ENCODE data around the gene AGPAT4. TPM values are rescaled to one million over a fixed set of nuclear protein-coding genes. Genes with fewer than 3 reads are reported as not detected.

AGPAT4 gene
- total and polyA plus RNA-seq, 3 donors from 2014 or later: 5.4 to 7.2 (median 6.4) TPM

DNA sequence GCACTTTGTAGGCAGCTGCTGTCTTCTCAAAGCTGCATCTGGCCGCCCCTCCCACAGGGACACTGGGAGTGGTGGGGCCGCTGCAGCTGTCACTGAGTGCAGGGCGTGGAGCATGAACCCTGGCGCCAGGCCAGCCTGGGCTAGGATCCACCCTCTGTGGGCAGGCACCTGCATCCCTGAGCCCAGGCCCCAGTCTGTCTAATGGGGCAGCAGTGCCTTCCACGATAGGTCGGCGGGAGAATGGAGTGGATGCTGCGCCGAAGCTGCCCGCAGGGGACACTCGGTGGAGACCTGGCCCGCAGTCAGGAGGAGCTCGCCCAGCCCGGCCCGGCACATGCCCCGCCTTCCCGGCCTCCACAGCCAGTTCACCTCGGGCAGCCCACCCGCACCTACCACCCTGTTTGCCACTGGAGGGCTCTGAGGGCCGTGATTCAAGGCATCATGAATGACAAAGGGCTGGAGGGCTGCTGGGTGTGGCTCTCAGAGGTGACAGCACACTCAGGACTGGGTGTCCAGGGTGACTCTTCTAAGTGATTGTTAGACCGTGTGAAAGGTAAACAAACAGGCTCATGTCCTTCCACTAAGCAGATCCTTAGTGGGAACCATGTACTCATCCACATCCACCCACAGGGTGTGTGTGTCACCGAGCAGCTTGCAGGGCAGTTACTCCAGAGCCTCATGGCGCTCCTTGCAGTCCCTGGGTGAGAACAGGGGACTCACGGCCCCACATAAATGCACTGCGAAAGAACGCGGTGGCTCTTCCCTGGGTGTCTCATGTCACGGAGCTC lies 133.9 kb downstream of the AGPAT4 start:
- WGBS, 2 donors: 74 to 89% methylated on average over 11 to 28 of the region's 28 CpGs
- intact Hi-C loops (cut with DNase I; ENCODE audit: low total_unique reads): no loop called here
- Histone ChIP-seq H3K9me3 (no peaks in the 10 kb centered on the region), H3K4me1 (no peaks in the 10 kb centered on the region), H3K27ac (no peak overlapping the region), H3K36me3 (ENCODE audit: low read depth, missing control alignments) (no peaks in the 10 kb centered on the region), H3K27me3 (no peaks in the 10 kb centered on the region), H3K4me3 (no peak overlapping the region)
- DNase-seq: no peak
- TF ChIP-seq POLR2A (IDR thresholded peaks at IDR 0.05): no peak
- TF ChIP-seq, protein P1, sequence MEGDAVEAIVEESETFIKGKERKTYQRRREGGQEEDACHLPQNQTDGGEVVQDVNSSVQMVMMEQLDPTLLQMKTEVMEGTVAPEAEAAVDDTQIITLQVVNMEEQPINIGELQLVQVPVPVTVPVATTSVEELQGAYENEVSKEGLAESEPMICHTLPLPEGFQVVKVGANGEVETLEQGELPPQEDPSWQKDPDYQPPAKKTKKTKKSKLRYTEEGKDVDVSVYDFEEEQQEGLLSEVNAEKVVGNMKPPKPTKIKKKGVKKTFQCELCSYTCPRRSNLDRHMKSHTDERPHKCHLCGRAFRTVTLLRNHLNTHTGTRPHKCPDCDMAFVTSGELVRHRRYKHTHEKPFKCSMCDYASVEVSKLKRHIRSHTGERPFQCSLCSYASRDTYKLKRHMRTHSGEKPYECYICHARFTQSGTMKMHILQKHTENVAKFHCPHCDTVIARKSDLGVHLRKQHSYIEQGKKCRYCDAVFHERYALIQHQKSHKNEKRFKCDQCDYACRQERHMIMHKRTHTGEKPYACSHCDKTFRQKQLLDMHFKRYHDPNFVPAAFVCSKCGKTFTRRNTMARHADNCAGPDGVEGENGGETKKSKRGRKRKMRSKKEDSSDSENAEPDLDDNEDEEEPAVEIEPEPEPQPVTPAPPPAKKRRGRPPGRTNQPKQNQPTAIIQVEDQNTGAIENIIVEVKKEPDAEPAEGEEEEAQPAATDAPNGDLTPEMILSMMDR (IDR thresholded peaks at IDR 0.05): no peak

DNA sequence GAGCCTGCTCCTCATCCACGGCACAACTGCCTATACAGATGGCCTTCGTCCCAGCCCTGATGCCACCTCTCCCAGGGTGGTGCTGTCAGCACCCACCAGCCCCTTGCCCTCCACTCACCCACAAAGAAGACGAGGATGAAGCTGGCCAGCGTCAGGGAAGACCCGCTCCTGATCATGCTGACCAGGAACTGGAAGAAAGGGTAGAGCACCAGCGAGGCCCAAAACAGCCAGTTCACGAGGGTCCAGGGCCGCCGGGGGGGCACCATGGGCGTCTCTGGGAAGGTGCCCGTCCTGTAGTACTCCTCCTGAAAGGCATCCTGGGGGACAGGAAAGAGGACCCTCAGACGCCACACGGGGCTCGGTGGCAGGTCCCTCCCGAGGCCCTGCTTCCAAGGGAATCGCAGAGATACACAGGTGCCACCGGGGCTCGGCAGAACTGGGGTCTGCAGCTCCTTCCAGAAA lies 134.5 kb downstream of the AGPAT4 start:
- DNase-seq: no peak
- H3K4me3 ChIP-seq: no peak overlapping the region
- H3K36me3 ChIP-seq (ENCODE audit: low read depth, missing control alignments): no peaks in the 10 kb centered on the region
- no peaks in the 10 kb centered on the region for H3K4me1 ChIP-seq
- TF ChIP-seq POLR2A (IDR thresholded peaks at IDR 0.05): no peak
- TF ChIP-seq, protein P1 (IDR thresholded peaks at IDR 0.05): no peak
- no peaks in the 10 kb centered on the region for H3K27me3 ChIP-seq
- WGBS, 2 donors: 94 to 95% methylated on average over 9 to 18 of the region's 18 CpGs
- no peaks in the 10 kb centered on the region for H3K9me3 ChIP-seq
- H3K27ac ChIP-seq: no peak overlapping the region
- intact Hi-C loops (cut with DNase I; ENCODE audit: low total_unique reads): no loop called here

DNA sequence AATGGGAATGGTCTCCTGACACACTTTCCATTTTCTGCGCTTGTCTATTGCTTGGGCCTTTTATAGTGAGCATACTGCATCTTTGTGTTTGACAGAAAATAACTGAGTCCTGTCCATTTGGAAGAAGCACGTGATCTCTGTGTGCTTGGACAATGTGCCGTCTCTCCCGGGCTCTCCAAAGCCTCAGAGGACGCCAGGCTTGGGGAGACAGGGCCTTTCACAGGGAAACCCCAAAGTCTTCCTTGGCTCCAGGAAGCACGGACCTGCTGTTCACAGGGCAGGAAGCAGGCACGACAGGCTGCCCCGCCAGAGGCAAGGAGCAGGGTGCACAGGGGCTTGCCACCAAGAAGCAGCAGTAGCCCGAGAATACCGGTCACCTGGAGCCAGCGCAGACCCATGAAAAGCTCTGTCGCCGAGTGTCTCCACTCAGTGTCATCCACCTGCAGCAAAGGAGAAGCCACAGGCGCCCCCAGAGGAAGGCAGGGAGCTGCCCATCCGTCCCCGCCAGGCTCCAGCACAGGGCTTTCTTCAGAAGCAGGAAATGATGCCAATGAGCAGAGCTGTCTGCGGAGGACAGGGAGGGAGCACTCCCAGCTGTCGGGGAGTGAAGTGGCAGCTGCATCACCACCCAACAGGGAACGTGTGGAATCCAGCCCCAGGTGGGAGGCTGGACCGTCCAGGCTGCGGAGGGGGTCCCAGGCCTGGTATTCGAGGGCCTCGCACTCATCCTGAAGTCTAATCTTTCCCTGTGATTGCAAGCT lies 135.1 kb downstream of the AGPAT4 start:
- no peak overlapping the region for H3K4me3 ChIP-seq
- intact Hi-C loops (cut with DNase I; ENCODE audit: low total_unique reads): no loop called here
- H3K27ac ChIP-seq: no peak overlapping the region
- DNase-seq: no peak
- H3K36me3 ChIP-seq (ENCODE audit: low read depth, missing control alignments): no peaks in the 10 kb centered on the region
- no peaks in the 10 kb centered on the region for H3K27me3 ChIP-seq
- no peaks in the 10 kb centered on the region for H3K4me1 ChIP-seq
- no peak for TF ChIP-seq POLR2A (IDR thresholded peaks at IDR 0.05)
- TF ChIP-seq, protein P1 (IDR thresholded peaks at IDR 0.05): no peak
- 91 to 93% methylated on average over 18 to 23 of the region's 23 CpGs for WGBS, 2 donors
- H3K9me3 ChIP-seq: no peaks in the 10 kb centered on the region

DNA sequence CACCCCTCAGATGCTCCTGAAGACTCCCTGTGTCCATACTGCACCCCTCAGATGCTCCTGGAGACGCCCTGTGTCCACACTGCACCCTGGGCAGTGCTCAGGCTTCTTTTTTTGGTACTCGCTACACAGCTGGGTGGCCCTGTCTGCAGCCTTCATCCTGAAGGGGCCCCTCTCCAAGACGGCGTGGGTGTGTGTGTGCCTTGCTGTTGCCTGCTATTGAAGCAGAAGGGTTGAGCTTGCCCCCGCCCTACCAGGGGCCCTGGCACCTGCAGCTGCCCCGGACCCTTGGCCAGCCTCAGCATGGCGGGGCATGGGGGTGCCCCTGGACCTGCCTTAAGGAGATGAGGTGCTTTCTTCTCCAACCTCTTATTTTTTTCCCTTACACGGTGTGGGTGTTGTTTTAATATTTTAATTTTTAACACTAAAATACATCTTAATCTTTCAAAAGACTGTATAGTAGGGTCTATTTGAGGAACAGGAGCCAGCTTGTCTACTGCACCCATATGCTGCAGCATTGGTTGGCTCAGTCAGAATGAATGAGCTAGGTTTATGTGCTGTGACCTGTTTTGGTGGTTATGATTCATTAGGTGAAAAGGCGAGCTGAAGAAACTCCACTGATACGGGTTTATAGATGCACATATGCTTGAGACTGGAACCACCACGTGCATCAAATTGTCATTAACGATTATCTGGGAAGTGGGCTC lies 135.9 kb downstream of the AGPAT4 start:
- no peak overlapping the region for H3K27ac ChIP-seq
- no peak overlapping the region for H3K4me3 ChIP-seq
- WGBS, 2 donors: 92 to 95% methylated on average over 10 to 12 of the region's 12 CpGs
- no peak for DNase-seq
- TF ChIP-seq, protein P1 (IDR thresholded peaks at IDR 0.05): no peak
- intact Hi-C loops (cut with DNase I; ENCODE audit: low total_unique reads): no loop called here
- no peaks in the 10 kb centered on the region for H3K36me3 ChIP-seq (ENCODE audit: low read depth, missing control alignments)
- H3K9me3 ChIP-seq: no peaks in the 10 kb centered on the region
- no peaks in the 10 kb centered on the region for H3K4me1 ChIP-seq
- H3K27me3 ChIP-seq: no peaks in the 10 kb centered on the region

All from testis (tissue), 3 donors.